Measurements from ENCODE around the gene RALGPS1.

The RALGPS1 gene

GRCh38 chr9:127084076-127085039, 169.8 kb downstream of the RALGPS1 start:
- DNase-seq, result no peak

GRCh38 chr9:127085186-127085585, 170.6 kb downstream of the RALGPS1 start:
- no peak for DNase-seq

GRCh38 chr9:127086771-127087170, 172.2 kb downstream of the RALGPS1 start:
- DNase-seq, result no peak

- DNase-seq, result no peak
These were observed 172.8 kb downstream of the RALGPS1 start for GRCh38 chr9:127087411-127087810.

GRCh38 chr9:127087836-127088235, 173.3 kb downstream of the RALGPS1 start:
- DNase-seq, result no peak

- DNase-seq, result no peak
These were observed 174.4 kb downstream of the RALGPS1 start for GRCh38 chr9:127088724-127089615.

- DNase-seq, result no peak
These were observed 175.1 kb downstream of the RALGPS1 start for GRCh38 chr9:127089631-127090081.

- no peak for DNase-seq
These were observed 175.9 kb downstream of the RALGPS1 start for GRCh38 chr9:127090341-127090985.

GRCh38 chr9:127091526-127091925, 176.9 kb downstream of the RALGPS1 start:
- no peak for DNase-seq

- no peak for DNase-seq
These were observed 177.5 kb downstream of the RALGPS1 start for GRCh38 chr9:127092041-127092608.

- DNase-seq, result no peak
These were observed 178.9 kb downstream of the RALGPS1 start for GRCh38 chr9:127093319-127094020.

- DNase-seq, result no peak
These were observed 180.8 kb downstream of the RALGPS1 start for GRCh38 chr9:127095411-127095810.

- no peak for DNase-seq
These were observed 181.6 kb downstream of the RALGPS1 start for GRCh38 chr9:127096208-127096607.

- DNase-seq, result no peak
These were observed 183.1 kb downstream of the RALGPS1 start for GRCh38 chr9:127097683-127098082.

- no peak for DNase-seq
These were observed 184.5 kb downstream of the RALGPS1 start for GRCh38 chr9:127098916-127099553.

GRCh38 chr9:127099664-127100063, 185.1 kb downstream of the RALGPS1 start:
- no peak for DNase-seq

GRCh38 chr9:127102176-127102575, 187.6 kb downstream of the RALGPS1 start:
- no peak for DNase-seq

- no peak for DNase-seq
These were observed 188.2 kb downstream of the RALGPS1 start for GRCh38 chr9:127102788-127103187.

GRCh38 chr9:127104581-127105311, 190.2 kb downstream of the RALGPS1 start:
- DNase-seq, result no peak

- DNase-seq, result no peak
These were observed 191.4 kb downstream of the RALGPS1 start for GRCh38 chr9:127105805-127106465.

Data from activated T-cell treated with anti-CD3 and anti-CD28 coated beads, Interleukin-2, amount 50 U/mL, for 1 hour (primary cell).